D721Med (cell line): ENCODE results near the gene REEP2.
"Not testable (repeated sequence)": the region's sequence is repeated elsewhere in the genome, so short reads cannot be mapped to it uniquely, and the experiment has no call there.

ENCODE experiments used
- DNase-seq: peaks from one replicate; pipeline ENCODE4 v3.0.0; 2011; ENCODE audit warnings: low spot score; ENCODE audit not compliant: insufficient read length
- FAIRE-seq: peaks from 2 replicates; lab custom pipeline; 2011; peaks lifted over from hg19 to GRCh38; lab: Jason Lieb, UNC
- TF ChIP-seq, protein P1 (sequence below): IDR thresholded peaks from 2 replicates; pipeline ENCODE4 v1.5.1; 2012; ENCODE audit warnings: mild to moderate bottlenecking, control low read depth; ENCODE audit not compliant: insufficient read depth; ENCODE audit errors: missing control alignments

Gene REEP2

GRCh38 chr5:138410996-138411640, 27.7 kb upstream of the REEP2 start:
- TF ChIP-seq, protein P1, sequence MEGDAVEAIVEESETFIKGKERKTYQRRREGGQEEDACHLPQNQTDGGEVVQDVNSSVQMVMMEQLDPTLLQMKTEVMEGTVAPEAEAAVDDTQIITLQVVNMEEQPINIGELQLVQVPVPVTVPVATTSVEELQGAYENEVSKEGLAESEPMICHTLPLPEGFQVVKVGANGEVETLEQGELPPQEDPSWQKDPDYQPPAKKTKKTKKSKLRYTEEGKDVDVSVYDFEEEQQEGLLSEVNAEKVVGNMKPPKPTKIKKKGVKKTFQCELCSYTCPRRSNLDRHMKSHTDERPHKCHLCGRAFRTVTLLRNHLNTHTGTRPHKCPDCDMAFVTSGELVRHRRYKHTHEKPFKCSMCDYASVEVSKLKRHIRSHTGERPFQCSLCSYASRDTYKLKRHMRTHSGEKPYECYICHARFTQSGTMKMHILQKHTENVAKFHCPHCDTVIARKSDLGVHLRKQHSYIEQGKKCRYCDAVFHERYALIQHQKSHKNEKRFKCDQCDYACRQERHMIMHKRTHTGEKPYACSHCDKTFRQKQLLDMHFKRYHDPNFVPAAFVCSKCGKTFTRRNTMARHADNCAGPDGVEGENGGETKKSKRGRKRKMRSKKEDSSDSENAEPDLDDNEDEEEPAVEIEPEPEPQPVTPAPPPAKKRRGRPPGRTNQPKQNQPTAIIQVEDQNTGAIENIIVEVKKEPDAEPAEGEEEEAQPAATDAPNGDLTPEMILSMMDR = peak; percentile 28
- not testable (repeated sequence) for FAIRE-seq, DNase-seq

DNA sequence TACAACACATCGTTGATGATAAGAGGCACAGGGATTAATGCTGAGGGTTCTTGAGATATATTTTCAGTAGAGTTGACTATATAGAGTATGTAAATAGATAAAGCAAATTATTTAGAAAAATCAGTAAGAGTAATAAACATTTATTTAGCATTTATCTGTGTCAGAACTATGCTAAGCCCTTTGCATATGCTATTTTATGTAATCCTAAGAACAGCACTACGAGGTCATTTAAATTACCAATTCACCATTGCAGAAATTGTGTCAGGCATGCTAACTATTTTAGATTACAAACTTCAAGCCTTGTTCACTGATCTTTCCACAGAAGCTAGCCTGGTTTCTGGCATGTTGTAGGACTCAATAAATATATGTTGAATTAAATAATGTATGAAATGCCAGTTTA, 20.4 kb upstream of the REEP2 start:
- TF ChIP-seq, protein P1 = no peak
- FAIRE-seq = no peak

DNA sequence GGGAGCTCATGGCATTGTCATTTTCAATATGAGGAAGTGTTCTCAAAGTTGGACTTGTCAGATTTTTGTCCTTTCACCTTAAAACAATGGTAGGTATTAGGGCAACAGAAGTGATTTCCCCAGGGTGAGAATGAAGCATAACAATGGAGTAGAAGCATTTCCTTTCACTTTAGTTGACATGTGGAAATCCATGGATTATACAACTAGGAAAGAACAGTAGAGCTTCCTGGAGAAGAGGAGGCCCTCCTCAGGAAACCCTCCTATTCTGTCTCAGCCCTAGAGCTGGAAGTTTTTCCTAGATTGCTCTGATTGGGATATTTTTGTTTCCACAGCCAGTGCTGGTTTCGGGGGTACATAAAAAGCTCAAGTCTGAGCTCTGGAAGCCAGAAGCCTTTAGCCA, 13.8 kb upstream of the REEP2 start:
- FAIRE-seq (no peak), DNase-seq (no peak)
- TF ChIP-seq, protein P1 = no peak

More for the DNA sequence above, 20.4 kb upstream of the REEP2 start:
- no peak for DNase-seq

- DNase-seq (no peak), FAIRE-seq (no peak)
- TF ChIP-seq, protein P1 = no peak
Observed at GRCh38 chr5:138435943-138436342, 2.9 kb upstream of the REEP2 start.

DNA sequence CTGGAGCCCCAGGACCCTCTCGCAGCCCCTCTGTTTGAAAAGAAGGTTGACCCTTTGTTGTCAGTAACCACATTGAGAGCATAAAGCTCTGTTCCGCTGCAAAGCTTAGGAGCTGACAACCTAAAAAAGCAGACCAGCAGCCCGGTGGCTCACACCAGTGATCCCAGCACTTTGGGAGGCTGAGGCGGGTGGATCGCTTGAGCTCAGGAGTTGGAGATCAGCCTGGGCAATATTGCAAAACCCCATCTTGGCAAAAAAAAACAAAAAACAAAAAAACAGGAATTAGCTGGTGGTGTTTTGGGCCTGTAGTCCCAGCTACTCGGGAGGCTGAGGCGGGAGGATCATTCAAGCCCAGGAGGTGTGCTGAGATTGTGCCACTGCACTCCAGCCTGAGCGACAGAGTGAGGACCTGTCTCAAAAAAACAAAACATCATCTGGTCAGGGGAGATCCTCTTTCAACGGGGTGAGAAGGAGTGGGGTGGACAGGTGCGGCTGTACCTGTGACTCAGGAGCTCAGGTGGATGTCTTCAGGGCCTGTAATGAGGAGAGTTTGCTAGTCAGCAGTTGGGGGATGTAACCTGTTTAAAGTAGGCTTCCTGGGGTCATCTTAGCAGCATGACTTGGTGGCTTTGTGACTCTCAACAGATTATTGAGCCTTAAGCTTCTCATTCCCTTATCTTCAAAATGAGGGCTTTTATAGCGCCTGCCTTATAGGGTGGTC, 694 bp upstream of the REEP2 start:
- FAIRE-seq = no peak
- TF ChIP-seq, protein P1 = no peak

GRCh38 chr5:138439477-138440158, 761 bp downstream of the REEP2 start:
- TF ChIP-seq, protein P1 = no peak
- no peak for FAIRE-seq
- DNase-seq = no peak

More for the DNA sequence above, 694 bp upstream of the REEP2 start:
- DNase-seq = no peak
